T1000 (cell line): ENCODE measurements around the gene NTNG2.

ENCODE experiments used
- DNase-seq: peaks from one replicate; lab custom pipeline; 2025; ENCODE audit warnings: mixed read lengths; lab: John Stamatoyannopoulos, UW

NTNG2 gene

DNA sequence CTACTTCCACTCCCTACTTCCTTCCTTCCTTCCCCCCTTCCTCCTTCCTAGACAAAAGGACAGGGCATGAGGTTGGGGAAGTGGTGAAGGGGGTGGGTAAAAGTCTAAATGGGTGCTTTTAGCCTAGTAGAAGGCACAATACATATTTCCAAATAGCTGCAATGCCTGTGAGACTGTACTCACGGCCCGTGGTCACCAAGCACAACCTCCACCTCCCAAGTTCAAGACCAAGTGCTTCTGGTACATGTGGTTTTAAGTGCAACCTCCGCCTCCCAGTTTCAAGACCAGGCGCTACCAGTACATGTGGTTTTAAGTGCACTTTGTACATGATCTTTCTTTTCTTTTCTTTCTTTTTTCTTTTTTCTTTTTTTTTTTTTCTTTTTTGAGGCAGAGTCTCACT is 14.5 kb upstream of the NTNG2 start:
- no peak for DNase-seq

DNA sequence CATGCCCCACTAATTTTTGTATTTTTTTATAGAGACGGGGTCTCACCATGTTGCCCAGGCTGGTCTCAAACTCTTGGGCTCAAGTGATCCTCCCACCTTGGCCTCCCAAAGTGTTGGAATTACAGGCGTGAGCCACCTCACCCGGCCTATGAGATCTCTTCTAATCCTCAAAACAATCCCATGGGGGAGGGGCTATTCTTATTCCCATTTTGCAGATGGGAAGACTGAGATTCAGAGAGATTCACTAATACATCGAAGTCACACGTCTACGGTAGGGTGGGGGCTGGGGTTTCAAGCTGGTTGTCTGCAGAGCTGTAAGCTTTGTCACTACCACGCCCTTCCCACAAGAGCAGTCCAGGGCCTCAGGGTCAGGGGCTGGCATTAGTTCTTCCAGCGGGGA is 14.0 kb upstream of the NTNG2 start:
- DNase-seq = no peak

DNA sequence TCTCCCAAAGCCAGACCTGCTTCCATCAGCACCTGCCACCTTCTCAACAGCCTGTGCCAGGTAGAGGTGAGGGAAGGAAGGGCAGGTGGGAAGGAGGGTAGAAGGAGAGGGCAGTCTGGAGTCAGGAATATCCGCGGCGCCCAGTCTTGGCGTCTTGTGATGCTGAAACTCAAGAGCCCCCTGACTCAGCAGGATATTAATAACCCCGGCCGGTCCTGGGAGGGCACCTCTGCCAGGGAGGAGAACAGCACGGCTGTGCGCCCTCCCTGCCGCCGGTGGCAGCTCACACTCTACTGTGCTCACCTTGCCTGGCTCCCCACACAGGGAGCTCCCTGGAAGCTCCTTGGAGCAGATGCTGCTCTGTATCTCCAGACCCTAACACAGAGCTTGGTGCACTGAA is 11.6 kb upstream of the NTNG2 start:
- DNase-seq = no peak

DNA sequence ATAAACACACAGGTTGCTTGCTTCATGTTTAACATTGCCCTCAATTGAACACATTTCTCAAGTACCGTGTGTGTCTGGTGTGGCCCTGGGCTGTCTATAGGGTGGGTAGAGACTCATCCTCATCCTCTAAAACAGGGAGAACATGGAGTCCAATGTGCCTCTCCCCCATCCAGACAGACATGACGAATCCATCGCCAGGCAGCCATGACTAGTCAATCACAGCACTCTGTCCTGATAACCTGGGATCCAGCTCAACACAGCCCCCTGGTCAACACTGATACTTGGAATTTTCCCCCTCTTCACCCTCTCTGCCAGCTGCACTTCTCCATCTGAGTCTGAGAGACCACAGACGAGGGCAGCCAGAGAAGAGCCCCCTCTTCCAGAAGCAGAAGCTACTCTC is 10.7 kb upstream of the NTNG2 start:
- no peak for DNase-seq

GRCh38 chr9:132152231-132152630 is 9.6 kb upstream of the NTNG2 start:
- no peak for DNase-seq

DNA sequence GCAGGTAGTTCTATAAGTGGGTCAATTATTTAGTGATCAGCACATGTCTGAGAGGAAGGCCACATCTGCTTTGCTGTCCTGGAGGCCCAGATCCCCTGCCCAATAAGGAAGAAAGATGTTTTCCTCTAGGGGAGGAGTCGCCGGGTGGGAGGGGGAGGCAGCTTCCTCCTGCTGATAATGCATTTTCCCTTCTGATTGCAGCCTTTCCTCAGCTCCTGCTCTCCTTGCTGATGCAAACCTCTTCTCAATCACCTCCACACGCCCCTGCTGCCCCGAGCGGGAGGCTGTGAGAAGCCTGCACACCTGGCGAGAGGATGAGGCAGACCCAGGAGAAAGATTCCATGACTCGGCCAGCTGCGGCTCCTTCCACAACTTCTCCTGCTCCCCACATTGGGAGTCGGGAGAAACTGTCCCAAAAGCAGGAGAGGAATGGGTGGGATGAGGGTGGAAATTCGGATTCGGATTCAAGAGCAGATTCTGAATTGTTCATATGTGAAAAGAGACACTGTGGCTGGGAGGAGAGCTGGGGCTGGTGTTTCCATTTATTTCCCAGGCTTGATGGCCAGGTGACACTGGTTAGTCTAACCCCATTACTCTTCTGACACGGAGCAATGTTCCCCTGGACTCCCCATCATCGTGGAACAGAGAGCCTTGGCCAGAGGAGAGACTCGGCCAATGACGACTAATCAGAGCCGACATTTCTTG is 6.8 kb upstream of the NTNG2 start:
- no peak for DNase-seq

DNA sequence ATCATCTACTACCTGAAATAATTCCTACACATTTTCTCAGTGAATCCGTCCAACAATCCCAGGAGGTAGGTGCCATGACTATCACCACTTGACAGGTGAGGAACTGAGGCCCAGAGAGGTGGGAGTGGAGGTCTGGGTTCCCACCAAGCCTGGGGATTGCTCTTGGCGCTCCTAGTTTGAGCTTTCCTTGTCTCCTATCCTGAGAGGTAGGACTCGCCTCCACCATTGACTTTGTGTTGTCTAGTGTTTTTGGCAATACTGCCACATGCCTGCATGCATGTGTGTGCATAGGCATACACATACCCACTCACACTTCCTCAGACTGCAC is 6.3 kb upstream of the NTNG2 start:
- DNase-seq = no peak

- DNase-seq = no peak
These were observed 5.6 kb upstream of the NTNG2 start for GRCh38 chr9:132156262-132156661.

DNA sequence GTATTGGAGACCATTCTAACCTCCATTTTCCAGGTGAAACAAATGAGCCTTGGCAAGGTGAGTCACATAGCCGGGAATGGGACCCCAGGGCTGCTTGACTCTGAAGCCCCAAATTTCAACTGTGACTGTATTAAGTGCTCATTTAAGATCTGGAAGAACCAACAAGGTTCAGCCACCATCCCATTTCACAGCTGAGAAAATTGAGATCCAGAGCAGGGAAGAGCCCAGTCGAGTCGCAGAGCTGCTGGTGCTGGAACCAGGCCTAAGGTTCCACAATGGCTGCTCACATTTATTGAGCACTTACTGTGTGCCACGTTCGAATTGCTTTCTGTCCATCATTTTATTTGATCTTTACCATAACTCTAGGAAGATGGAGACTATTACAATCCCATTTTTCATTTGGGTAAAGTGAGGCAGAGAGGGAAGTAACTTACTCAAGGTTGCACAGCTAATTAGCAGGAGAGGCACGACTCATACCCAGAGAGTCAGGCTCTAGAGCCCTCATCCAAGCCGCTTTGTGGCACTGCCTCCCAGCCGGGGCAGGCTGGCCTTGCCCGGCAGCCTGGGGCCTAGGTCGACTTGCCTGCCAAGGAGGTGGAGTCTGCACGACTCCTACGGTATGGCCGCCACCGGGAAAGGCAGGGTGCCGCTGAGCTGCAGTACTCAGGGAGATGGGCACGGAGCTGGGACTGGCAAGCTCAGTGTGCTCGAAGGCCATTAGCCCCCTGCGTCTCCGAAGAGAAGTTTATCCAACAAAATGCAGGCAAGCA is 4.3 kb upstream of the NTNG2 start:
- DNase-seq = no peak

GRCh38 chr9:132160802-132161742 is 786 bp upstream of the NTNG2 start:
- DNase-seq = peak; percentile 21

DNA sequence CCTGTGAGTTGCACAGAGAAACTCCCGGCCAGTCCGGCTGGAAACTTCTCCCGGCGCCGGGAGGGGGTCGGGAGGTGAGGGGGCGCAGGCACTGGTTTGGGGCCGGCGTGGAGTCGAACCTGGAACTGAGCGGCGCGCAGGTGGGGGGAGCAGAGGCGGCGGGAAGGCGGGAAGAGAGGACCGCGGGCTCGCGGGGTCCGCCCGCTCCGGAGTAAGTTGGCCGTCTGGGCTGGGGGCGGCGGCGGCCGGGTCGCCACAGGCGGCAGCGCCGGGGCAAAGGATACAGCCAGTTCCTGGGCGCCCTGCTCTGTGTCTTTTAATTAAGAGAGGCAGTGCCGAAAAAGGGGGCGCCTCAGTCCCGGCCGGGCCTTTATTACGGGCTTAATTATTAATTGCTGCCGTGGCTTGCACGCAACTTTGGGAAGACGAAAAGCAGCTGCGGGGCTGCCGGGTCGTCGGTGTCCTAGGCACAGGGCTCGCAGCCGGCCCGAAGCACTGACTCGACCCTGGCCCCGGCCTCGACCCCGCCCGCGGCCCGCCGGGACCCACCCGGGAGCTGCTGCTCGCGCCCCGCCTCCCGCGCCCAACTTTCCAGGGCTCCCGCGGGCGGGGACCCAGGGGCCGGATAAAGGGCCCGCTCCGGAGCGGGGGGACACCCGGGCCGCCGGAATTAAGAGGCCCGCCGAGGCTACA is 1.1 kb downstream of the NTNG2 start:
- no peak for DNase-seq

- no peak for DNase-seq
These were observed 1.6 kb downstream of the NTNG2 start for GRCh38 chr9:132163457-132163875.

- no peak for DNase-seq
These were observed 2.2 kb downstream of the NTNG2 start for GRCh38 chr9:132163876-132164603.

DNA sequence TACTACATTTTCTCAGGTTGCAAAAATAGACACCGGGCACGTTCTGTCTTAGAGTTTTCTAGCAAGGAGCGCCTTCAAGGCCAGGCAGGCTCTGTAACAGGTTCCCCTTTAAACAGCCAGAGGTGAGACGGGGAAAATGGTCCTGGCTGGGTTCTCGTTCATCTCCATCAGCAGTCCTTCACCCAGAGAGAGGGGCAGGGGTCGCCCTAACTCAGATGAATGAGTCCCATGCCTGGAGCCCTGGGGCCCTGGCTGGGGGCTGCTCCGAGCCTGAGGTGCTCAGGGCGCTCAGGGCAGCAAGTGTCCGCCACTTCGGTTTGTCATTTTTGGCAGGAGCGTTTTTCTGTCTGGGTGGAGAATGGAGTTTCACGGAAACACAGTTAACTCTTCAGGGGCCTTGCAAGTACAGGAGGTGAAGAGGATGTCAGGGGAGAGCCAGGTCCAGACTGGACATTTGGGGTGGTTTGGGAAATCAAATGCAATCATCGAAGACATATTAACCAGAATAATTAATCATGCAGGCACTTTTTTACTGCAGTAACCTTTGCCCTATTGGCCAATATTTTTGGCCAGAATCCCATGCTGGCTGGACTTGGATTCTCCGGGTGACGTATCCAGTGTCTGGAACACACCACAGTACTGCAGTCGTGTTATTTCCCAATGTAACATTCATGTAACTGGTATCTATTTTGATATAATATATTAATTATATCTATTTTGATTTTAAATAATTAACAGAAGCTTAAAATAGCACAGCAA is 2.9 kb downstream of the NTNG2 start:
- DNase-seq = no peak

- no peak for DNase-seq
These were observed 4.7 kb downstream of the NTNG2 start for GRCh38 chr9:132166599-132166998.

- DNase-seq = no peak
These were observed 5.3 kb downstream of the NTNG2 start for GRCh38 chr9:132167192-132167591.

GRCh38 chr9:132168347-132168746 is 6.5 kb downstream of the NTNG2 start:
- DNase-seq = no peak

DNA sequence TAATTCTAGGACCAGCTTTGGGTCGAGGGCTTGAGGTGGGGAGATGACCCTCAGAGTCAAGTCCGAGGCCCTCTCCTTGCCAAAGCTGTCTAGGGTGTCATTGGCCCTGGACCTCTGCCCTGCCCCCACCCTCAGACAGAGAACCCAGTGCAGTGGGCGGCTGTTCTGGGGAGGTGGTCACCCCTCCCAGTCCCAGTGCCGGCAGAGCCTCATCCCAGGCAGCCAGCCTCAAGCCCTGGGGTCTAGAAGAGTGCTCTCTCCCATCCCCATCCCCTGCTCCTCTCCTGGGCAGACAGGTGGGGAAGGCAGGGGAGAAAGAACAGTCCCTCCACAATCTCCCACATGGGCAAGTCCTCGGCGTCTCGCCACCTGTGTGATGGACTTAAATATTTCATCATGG is 7.0 kb downstream of the NTNG2 start:
- DNase-seq = no peak

DNA sequence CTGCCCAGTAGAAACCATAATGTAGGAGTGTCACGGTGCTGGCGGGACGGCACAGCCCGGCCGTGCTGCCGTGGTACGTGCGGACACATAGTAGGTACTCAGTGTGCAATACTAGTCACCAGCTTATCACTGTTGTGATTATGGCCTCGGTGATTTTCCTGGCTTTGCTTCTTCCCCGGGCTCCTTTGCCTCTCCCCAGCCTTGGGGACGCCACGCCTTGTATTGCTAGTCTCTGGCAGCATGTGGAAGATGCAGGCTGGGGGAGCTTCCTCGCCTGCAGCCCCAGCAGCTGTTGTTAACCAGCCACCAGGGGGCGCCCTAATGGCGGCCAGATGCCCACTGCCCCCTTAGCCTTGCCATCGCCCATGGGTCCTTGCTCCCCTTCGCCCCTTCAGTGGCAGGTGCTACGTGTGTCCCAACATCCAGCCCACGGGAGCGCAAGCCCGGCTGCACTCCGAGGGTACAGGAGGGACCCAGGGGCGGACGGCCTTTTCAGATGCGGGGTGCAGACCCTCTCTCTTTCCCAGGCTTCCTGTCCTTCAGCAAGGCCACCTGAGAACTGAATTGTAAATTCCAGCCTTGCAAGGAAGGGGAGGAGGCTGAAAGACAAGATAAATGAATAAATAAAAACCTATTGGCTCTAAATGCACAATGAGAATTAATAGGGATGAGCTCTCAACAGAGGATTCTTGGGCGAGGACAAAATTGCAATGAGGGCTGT is 8.0 kb downstream of the NTNG2 start:
- no peak for DNase-seq

DNA sequence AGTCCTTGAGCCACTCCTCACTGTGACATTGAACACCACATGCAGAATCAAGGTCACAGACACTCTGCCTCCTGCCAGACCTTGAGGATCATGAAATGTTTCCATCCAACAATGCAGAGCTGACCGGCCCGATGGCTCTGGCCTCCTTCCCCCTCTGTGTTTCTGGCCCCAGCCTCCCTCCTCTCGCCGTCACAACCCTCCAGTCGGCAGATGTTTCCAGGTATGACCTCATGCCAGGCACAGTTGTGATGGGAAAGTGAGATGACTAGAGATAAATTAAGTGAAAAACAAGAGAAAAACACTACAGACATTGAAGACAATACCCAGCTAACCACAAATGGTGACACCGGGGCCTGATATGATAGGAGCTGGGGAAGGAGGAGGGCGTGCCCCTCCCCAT is 9.8 kb downstream of the NTNG2 start:
- no peak for DNase-seq
